PFSK-1 (cell line): Measurements from ENCODE around the gene SPEG.

Experiments used
- FOXP2 ChIP-seq: optimal IDR thresholded peaks from 2 replicates; pipeline ENCODE3; 2011; ENCODE audit warnings: borderline replicate concordance, control low read depth, inconsistent platforms; ENCODE audit not compliant: insufficient read depth; ENCODE audit errors: extremely low read length, extremely low read depth
- POLR2AphosphoS5 ChIP-seq: IDR thresholded peaks from 2 replicates; pipeline ENCODE4 v1.6.1; 2012; ENCODE audit warnings: low read depth, mild to moderate bottlenecking, control low read depth, low read length, moderate library complexity
- REST ChIP-seq, 2 experiments: IDR thresholded peaks; 2 replicates each; pipeline versions ENCODE4 v1.6.1 to v1.8.0; 2011 to 2012; ENCODE audit warnings: low read depth in 2 of 2, low read length in 2 of 2, control low read depth in 1 of 2, inconsistent platforms in 1 of 2, mild to moderate bottlenecking in 1 of 2, moderate library complexity in 1 of 2; ENCODE audit not compliant: insufficient read depth in 1 of 2
- SIN3A ChIP-seq: IDR thresholded peaks from 2 replicates; pipeline ENCODE4 v1.6.1; 2012; ENCODE audit warnings: mild to moderate bottlenecking, low read length, moderate library complexity, borderline replicate concordance; ENCODE audit not compliant: insufficient read depth
- TAF1 ChIP-seq: IDR thresholded peaks from 2 replicates; pipeline ENCODE4 v1.6.1; 2012; ENCODE audit warnings: low read length, control low read depth, borderline replicate concordance; ENCODE audit not compliant: insufficient read depth

The SPEG gene

GRCh38 chr2:219458996-219459395, 24.4 kb downstream of the SPEG start:
- no peak for TF ChIP-seq SIN3A
- no peak for TF ChIP-seq REST (IDR thresholded peaks at IDR 0.05; ENCODE audit: insufficient read depth in 1 of 2, low read depth in 2 of 2, low read length in 2 of 2)
- TF ChIP-seq TAF1, result no peak

- TF ChIP-seq POLR2AphosphoS5 (no peak), FOXP2 (peak; percentile 45)
Observed at GRCh38 chr2:219459460-219460311, 25.0 kb downstream of the SPEG start.

- TF ChIP-seq SIN3A, result no peak
- TF ChIP-seq REST (IDR thresholded peaks at IDR 0.05; ENCODE audit: insufficient read depth in 1 of 2, low read depth in 2 of 2, low read length in 2 of 2), result no peak
- no peak for TF ChIP-seq POLR2AphosphoS5
- no peak for TF ChIP-seq FOXP2
- TF ChIP-seq TAF1, result no peak
Observed at GRCh38 chr2:219460424-219460926, 25.8 kb downstream of the SPEG start.

- no peak for TF ChIP-seq SIN3A
Observed at GRCh38 chr2:219461047-219461514, 26.4 kb downstream of the SPEG start.

- TF ChIP-seq FOXP2 (no peak), REST (IDR thresholded peaks at IDR 0.05; ENCODE audit: insufficient read depth in 1 of 2, low read depth in 2 of 2, low read length in 2 of 2) (no peak), POLR2AphosphoS5 (no peak), SIN3A (no peak)
Observed at GRCh38 chr2:219461669-219462068, 27.0 kb downstream of the SPEG start.

- TF ChIP-seq POLR2AphosphoS5 (no peak), TAF1 (no peak), SIN3A (no peak), REST (IDR thresholded peaks at IDR 0.05; ENCODE audit: insufficient read depth in 1 of 2, low read depth in 2 of 2, low read length in 2 of 2) (no peak), FOXP2 (no peak)
Observed at GRCh38 chr2:219462349-219462748, 27.7 kb downstream of the SPEG start.
